ENCODE results near the gene FRY. TPM values are rescaled to one million over a fixed set of nuclear protein-coding genes. Genes with fewer than 3 reads are reported as not detected.

FRY gene
- total and polyA plus RNA-seq, 4 experiments from 2014 or later, result 2.3 to 19.2 (median 11.8) TPM

- no peaks in the 10 kb centered on the region for H3K4me1 Mint-ChIP-seq
- no peaks in the 10 kb centered on the region for H3K36me3 Mint-ChIP-seq
- no peaks in the 10 kb centered on the region for H3K9me3 ChIP-seq (ENCODE audit: control insufficient read depth in 1 of 2, low read length in 2 of 2)
- no peak for DNase-seq
- POLR2A ChIA-PET (ENCODE audit: partially characterized antibody), result no interaction called here
- H3K9me3 Mint-ChIP-seq, result no peaks in the 10 kb centered on the region
- intact Hi-C loops (cut with micrococcal nuclease), result no loop called here
- no peak overlapping the region for H3K4me3 Mint-ChIP-seq
- no peak overlapping the region for H3K27ac ChIP-seq (ENCODE audit: low read depth, low read length)
- no peaks in the 10 kb centered on the region for H3K36me3 ChIP-seq (ENCODE audit: insufficient read depth, low read length)
- no peaks in the 10 kb centered on the region for H3K27me3 Mint-ChIP-seq
- H3K4me1 ChIP-seq (ENCODE audit: insufficient read depth, low read length), result no peaks in the 10 kb centered on the region
- H3K27ac Mint-ChIP-seq, result no peak overlapping the region
- no peaks in the 10 kb centered on the region for H3K27me3 ChIP-seq (ENCODE audit: insufficient read depth, low read length)
- CTCF ChIA-PET (ENCODE audit: partially characterized antibody), result interaction anchor here (1.2 to 1.5 kb wide), 2 partner anchors 113 to 141 kb away, joined by 5 to 6 read pairs; no protein-coding TSS in a partner anchor
- no peak overlapping the region for H3K4me3 ChIP-seq (ENCODE audit: low read length in 2 of 2)
Observed at GRCh38 chr13:32023096-32023495, 8.5 kb upstream of the FRY start.

DNA sequence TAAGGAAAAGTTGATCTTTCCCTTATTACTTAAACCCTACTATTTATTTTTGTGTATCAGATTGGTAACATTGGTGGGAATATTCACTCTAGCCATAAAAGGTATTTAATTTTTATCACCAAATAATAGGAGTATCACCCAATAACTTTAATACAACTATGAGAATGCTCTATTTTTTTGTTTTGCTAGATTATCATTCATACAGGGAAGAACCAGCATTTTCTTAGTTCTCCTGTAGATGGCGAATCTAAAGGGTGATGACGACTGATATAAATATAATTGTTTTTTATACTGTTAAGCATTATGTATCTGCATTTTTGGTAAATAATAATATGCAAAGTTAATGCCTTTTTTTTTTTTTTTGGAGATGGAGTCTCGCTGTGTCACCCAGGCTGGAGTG lies 7.9 kb upstream of the FRY start:
- CTCF ChIA-PET (ENCODE audit: partially characterized antibody), result no interaction called here
- no peak overlapping the region for H3K4me3 ChIP-seq (ENCODE audit: low read length in 2 of 2)
- intact Hi-C loops (cut with micrococcal nuclease), result no loop called here
- no peaks in the 10 kb centered on the region for H3K27me3 ChIP-seq (ENCODE audit: insufficient read depth, low read length)
- Mint-ChIP-seq H3K36me3 (no peaks in the 10 kb centered on the region), H3K4me3 (no peak overlapping the region), H3K27ac (no peak overlapping the region), H3K9me3 (no peaks in the 10 kb centered on the region), H3K27me3 (no peaks in the 10 kb centered on the region), H3K4me1 (no peaks in the 10 kb centered on the region)
- no peak for DNase-seq
- H3K9me3 ChIP-seq (ENCODE audit: control insufficient read depth in 1 of 2, low read length in 2 of 2), result no peaks in the 10 kb centered on the region
- no peaks in the 10 kb centered on the region for H3K4me1 ChIP-seq (ENCODE audit: insufficient read depth, low read length)
- POLR2A ChIA-PET (ENCODE audit: partially characterized antibody), result no interaction called here
- no peaks in the 10 kb centered on the region for H3K36me3 ChIP-seq (ENCODE audit: insufficient read depth, low read length)
- no peak overlapping the region for H3K27ac ChIP-seq (ENCODE audit: low read depth, low read length)

DNA sequence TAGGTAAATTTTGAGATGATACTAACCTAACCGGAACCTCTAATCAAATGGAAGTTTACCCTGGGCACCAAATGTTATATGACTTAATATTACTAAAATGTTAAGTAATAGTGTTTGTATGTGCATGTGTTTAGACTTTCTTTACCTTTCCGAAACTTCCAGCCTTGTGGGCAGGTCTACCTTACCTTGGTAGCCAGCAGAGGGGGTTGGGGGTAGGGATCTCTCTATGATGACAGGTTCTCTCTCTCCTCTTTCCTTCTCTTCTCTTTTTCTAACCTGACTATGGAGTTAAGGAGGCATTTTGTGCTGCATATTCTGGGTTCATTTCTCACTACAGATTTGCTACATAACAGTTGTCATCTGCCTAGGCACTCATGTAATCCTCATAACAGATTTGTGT lies 6.8 kb upstream of the FRY start:
- no peak overlapping the region for H3K4me3 Mint-ChIP-seq
- H3K27ac ChIP-seq (ENCODE audit: low read depth, low read length), result no peak overlapping the region
- H3K27me3 Mint-ChIP-seq, result no peaks in the 10 kb centered on the region
- H3K27ac Mint-ChIP-seq, result peak overlapping the region in 1 of 7 donors; percentile 24
- H3K36me3 ChIP-seq (ENCODE audit: insufficient read depth, low read length), result no peaks in the 10 kb centered on the region
- H3K4me1 Mint-ChIP-seq, result no peaks in the 10 kb centered on the region
- no peaks in the 10 kb centered on the region for H3K9me3 Mint-ChIP-seq
- H3K27me3 ChIP-seq (ENCODE audit: insufficient read depth, low read length), result no peaks in the 10 kb centered on the region
- CTCF ChIA-PET (ENCODE audit: partially characterized antibody), result interaction anchor here (0.6 kb wide), 1 partner anchor 409 kb away, joined by 3 read pairs; no protein-coding TSS in a partner anchor
- POLR2A ChIA-PET (ENCODE audit: partially characterized antibody), result no interaction called here
- no peaks in the 10 kb centered on the region for H3K9me3 ChIP-seq (ENCODE audit: control insufficient read depth in 1 of 2, low read length in 2 of 2)
- DNase-seq, result no peak
- H3K4me1 ChIP-seq (ENCODE audit: insufficient read depth, low read length), result no peaks in the 10 kb centered on the region
- no peak overlapping the region for H3K4me3 ChIP-seq (ENCODE audit: low read length in 2 of 2)
- intact Hi-C loops (cut with micrococcal nuclease), result no loop called here
- no peaks in the 10 kb centered on the region for H3K36me3 Mint-ChIP-seq

GRCh38 chr13:32025730-32026129 lies 5.8 kb upstream of the FRY start:
- CTCF ChIA-PET (ENCODE audit: partially characterized antibody), result interaction anchor here (0.6 kb wide), 1 partner anchor 29 kb away, joined by 3 read pairs; no protein-coding TSS in a partner anchor
- Histone ChIP-seq H3K4me3 (ENCODE audit: low read length in 2 of 2) (no peak overlapping the region), H3K36me3 (ENCODE audit: insufficient read depth, low read length) (no peaks in the 10 kb centered on the region), H3K27ac (ENCODE audit: low read depth, low read length) (no peak overlapping the region), H3K9me3 (ENCODE audit: control insufficient read depth in 1 of 2, low read length in 2 of 2) (no peaks in the 10 kb centered on the region), H3K4me1 (ENCODE audit: insufficient read depth, low read length) (peaks cover 5% of the 10 kb centered on the region), H3K27me3 (ENCODE audit: insufficient read depth, low read length) (no peaks in the 10 kb centered on the region)
- intact Hi-C loops (cut with micrococcal nuclease), result no loop called here
- H3K4me3 Mint-ChIP-seq, result no peak overlapping the region
- no peaks in the 10 kb centered on the region for H3K27me3 Mint-ChIP-seq
- DNase-seq, result no peak
- H3K9me3 Mint-ChIP-seq, result no peaks in the 10 kb centered on the region
- H3K4me1 Mint-ChIP-seq, result peaks cover 3 to 9% (median 3%) of the 10 kb centered on the region in 4 donors
- POLR2A ChIA-PET (ENCODE audit: partially characterized antibody), result no interaction called here
- H3K36me3 Mint-ChIP-seq, result peaks cover 0 to 1% of the 10 kb centered on the region in 2 donors
- H3K27ac Mint-ChIP-seq, result no peak overlapping the region

DNA sequence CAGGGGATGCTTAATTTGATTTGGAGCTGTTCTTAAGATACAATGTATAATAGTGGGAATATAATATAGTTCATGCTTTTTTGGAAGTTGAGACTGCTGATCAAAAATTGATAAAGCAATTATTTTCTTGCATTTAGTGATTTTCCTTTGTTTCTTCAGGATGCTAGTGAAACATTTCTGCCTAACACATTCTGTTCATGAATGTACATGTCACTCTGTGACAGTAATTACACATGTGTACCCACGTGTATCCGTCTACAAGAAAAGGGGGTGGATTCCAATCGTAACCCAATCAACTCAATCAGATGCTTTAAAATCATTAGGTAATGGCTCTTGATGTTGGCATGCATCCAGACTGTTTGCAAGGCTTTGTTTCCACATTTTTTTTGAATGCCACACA lies 5.0 kb upstream of the FRY start:
- CTCF ChIA-PET (ENCODE audit: partially characterized antibody), result interaction anchor here (0.6 kb wide), 1 partner anchor 30 kb away, joined by 3 read pairs; no protein-coding TSS in a partner anchor
- no peak for DNase-seq
- no peaks in the 10 kb centered on the region for H3K36me3 ChIP-seq (ENCODE audit: insufficient read depth, low read length)
- H3K27me3 Mint-ChIP-seq, result no peaks in the 10 kb centered on the region
- H3K27ac Mint-ChIP-seq, result peak overlapping the region in 1 of 7 donors; percentile 17
- peaks cover 5 to 14% (median 6%) of the 10 kb centered on the region in 4 donors for H3K4me1 Mint-ChIP-seq
- no peak overlapping the region for H3K4me3 Mint-ChIP-seq
- H3K9me3 Mint-ChIP-seq, result no peaks in the 10 kb centered on the region
- H3K27me3 ChIP-seq (ENCODE audit: insufficient read depth, low read length), result no peaks in the 10 kb centered on the region
- no peak overlapping the region for H3K27ac ChIP-seq (ENCODE audit: low read depth, low read length)
- intact Hi-C loops (cut with micrococcal nuclease), result no loop called here
- no peaks in the 10 kb centered on the region for H3K9me3 ChIP-seq (ENCODE audit: control insufficient read depth in 1 of 2, low read length in 2 of 2)
- H3K4me1 ChIP-seq (ENCODE audit: insufficient read depth, low read length), result peaks cover 8% of the 10 kb centered on the region
- no peak overlapping the region for H3K4me3 ChIP-seq (ENCODE audit: low read length in 2 of 2)
- POLR2A ChIA-PET (ENCODE audit: partially characterized antibody), result no interaction called here
- peaks cover 0 to 5% of the 10 kb centered on the region in 2 donors for H3K36me3 Mint-ChIP-seq

DNA sequence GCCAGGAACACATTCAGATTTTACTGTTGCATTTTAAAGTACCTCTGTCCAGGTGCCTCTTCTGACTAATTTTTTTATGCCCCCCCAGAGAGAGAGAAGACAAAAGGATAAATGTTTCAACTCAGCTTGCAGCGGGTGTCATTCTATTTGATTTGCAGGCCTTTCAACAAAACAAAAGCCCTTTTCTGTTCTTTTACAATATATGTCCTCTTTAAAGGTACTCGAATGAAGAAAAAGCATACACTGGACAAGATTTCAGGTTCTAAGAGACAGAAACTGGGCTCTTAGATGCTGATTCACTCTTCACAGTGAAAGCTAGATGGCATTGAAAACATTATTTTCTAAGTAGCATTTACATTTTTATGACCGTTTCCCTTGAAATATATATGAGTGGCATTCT lies 2.9 kb upstream of the FRY start:
- POLR2A ChIA-PET (ENCODE audit: partially characterized antibody), result no interaction called here
- intact Hi-C loops (cut with micrococcal nuclease), result no loop called here
- H3K27ac Mint-ChIP-seq, result peak overlapping the region in 1 of 7 donors; percentile 0

GRCh38 chr13:32029684-32030083 lies 1.9 kb upstream of the FRY start:
- Mint-ChIP-seq H3K4me3 (peak overlapping the region in 3 of 8 donors; percentile 17 to 38 (median 20)), H3K27me3 (peaks cover 0 to 2% of the 10 kb centered on the region in 2 donors), H3K27ac (peak overlapping the region in 1 of 7 donors; percentile 27), H3K9me3 (no peaks in the 10 kb centered on the region), H3K36me3 (peaks cover 0 to 6% of the 10 kb centered on the region in 2 donors), H3K4me1 (peaks cover 8 to 33% (median 27%) of the 10 kb centered on the region in 4 donors)
- intact Hi-C loops (cut with micrococcal nuclease), result loop anchor here (2.0 to 10.0 kb wide), 2 partner anchors 17 to 115 kb away; no protein-coding TSS in a partner anchor
- CTCF ChIA-PET (ENCODE audit: partially characterized antibody), result interaction anchor here (0.7 to 1.5 kb wide), 3 partner anchors 9 to 24 kb away, joined by 3 read pairs; no protein-coding TSS in a partner anchor
- H3K27ac ChIP-seq (ENCODE audit: low read depth, low read length), result no peak overlapping the region
- H3K36me3 ChIP-seq (ENCODE audit: insufficient read depth, low read length), result no peaks in the 10 kb centered on the region
- peaks cover 27% of the 10 kb centered on the region for H3K4me1 ChIP-seq (ENCODE audit: insufficient read depth, low read length)
- H3K9me3 ChIP-seq (ENCODE audit: control insufficient read depth in 1 of 2, low read length in 2 of 2), result no peaks in the 10 kb centered on the region
- H3K27me3 ChIP-seq (ENCODE audit: insufficient read depth, low read length), result no peaks in the 10 kb centered on the region
- no peak for DNase-seq
- POLR2A ChIA-PET (ENCODE audit: partially characterized antibody), result no interaction called here
- no peak overlapping the region for H3K4me3 ChIP-seq (ENCODE audit: low read length in 2 of 2)

More for the DNA sequence above, 2.9 kb upstream of the FRY start:
- Histone ChIP-seq H3K36me3 (ENCODE audit: insufficient read depth, low read length) (no peaks in the 10 kb centered on the region), H3K27me3 (ENCODE audit: insufficient read depth, low read length) (no peaks in the 10 kb centered on the region), H3K4me3 (ENCODE audit: low read length in 2 of 2) (no peak overlapping the region), H3K4me1 (ENCODE audit: insufficient read depth, low read length) (peaks cover 25% of the 10 kb centered on the region), H3K27ac (ENCODE audit: low read depth, low read length) (no peak overlapping the region), H3K9me3 (ENCODE audit: control insufficient read depth in 1 of 2, low read length in 2 of 2) (no peaks in the 10 kb centered on the region)
- no peak overlapping the region for H3K4me3 Mint-ChIP-seq
- H3K27me3 Mint-ChIP-seq, result peaks cover 0 to 2% of the 10 kb centered on the region in 2 donors
- CTCF ChIA-PET (ENCODE audit: partially characterized antibody), result interaction anchor here (0.9 kb wide), 1 partner anchor 8 kb away, joined by 3 read pairs; no protein-coding TSS in a partner anchor
- H3K4me1 Mint-ChIP-seq, result peaks cover 8 to 27% (median 21%) of the 10 kb centered on the region in 4 donors
- H3K36me3 Mint-ChIP-seq, result peaks cover 0 to 6% of the 10 kb centered on the region in 2 donors
- DNase-seq, result no peak
- H3K9me3 Mint-ChIP-seq, result no peaks in the 10 kb centered on the region

All from CD4-positive, alpha-beta memory T cell (primary cell).